HUDEP-2 (cell line): ENCODE measurements around the gene SEMA5A.

ENCODE experiments used
- DNase-seq, 76 experiments: peaks; one replicate each; lab custom pipeline; 2025; ENCODE audit not compliant: unreplicated experiment in 76 of 76; lab: John Stamatoyannopoulos, UW

SEMA5A gene

GRCh38 chr5:9452181-9452580 is 93.7 kb downstream of the SEMA5A start:
- DNase-seq = no peak

- DNase-seq = no peak
These were observed 94.8 kb downstream of the SEMA5A start for GRCh38 chr5:9451037-9451436.

GRCh38 chr5:9447691-9448090 is 98.2 kb downstream of the SEMA5A start:
- DNase-seq = no peak

GRCh38 chr5:9445826-9446388 is 100.0 kb downstream of the SEMA5A start:
- DNase-seq = no peak

GRCh38 chr5:9444346-9444745 is 101.5 kb downstream of the SEMA5A start:
- DNase-seq = no peak

- no peak for DNase-seq
These were observed 104.3 kb downstream of the SEMA5A start for GRCh38 chr5:9441610-9442009.

- DNase-seq = no peak
These were observed 105.4 kb downstream of the SEMA5A start for GRCh38 chr5:9440517-9440916.

GRCh38 chr5:9439531-9440292 is 106.2 kb downstream of the SEMA5A start:
- DNase-seq = no peak

GRCh38 chr5:9438596-9439354 is 107.1 kb downstream of the SEMA5A start:
- DNase-seq = no peak

- DNase-seq = no peak
These were observed 108.1 kb downstream of the SEMA5A start for GRCh38 chr5:9437741-9438240.

- DNase-seq = no peak
These were observed 114.2 kb downstream of the SEMA5A start for GRCh38 chr5:9431496-9432258.

- DNase-seq = no peak
These were observed 114.8 kb downstream of the SEMA5A start for GRCh38 chr5:9431151-9431495.

- DNase-seq = no peak
These were observed 115.6 kb downstream of the SEMA5A start for GRCh38 chr5:9430306-9430705.

GRCh38 chr5:9429691-9430215 is 116.1 kb downstream of the SEMA5A start:
- DNase-seq = no peak

- no peak for DNase-seq
These were observed 117.6 kb downstream of the SEMA5A start for GRCh38 chr5:9428272-9428671.

GRCh38 chr5:9425710-9426109 is 120.2 kb downstream of the SEMA5A start:
- DNase-seq = no peak

- no peak for DNase-seq
These were observed 122.3 kb downstream of the SEMA5A start for GRCh38 chr5:9423571-9423970.

- no peak for DNase-seq
These were observed 124.0 kb downstream of the SEMA5A start for GRCh38 chr5:9421884-9422283.

GRCh38 chr5:9419794-9420193 is 126.1 kb downstream of the SEMA5A start:
- DNase-seq = no peak

GRCh38 chr5:9415566-9415965 is 130.3 kb downstream of the SEMA5A start:
- DNase-seq = no peak

GRCh38 chr5:9415091-9415490 is 130.8 kb downstream of the SEMA5A start:
- no peak for DNase-seq
